HEK293T (cell line): ENCODE results near the gene CLEC3B.

Experiments used
- CTCF ChIA-PET: fragments of 350-600 bp; formaldehyde crosslinking; extraction: SDS; loops from one replicate; lab custom pipeline; 2021; ENCODE audit warnings: antibody characterized with exemption, inconsistent platforms; lab: Yijun Ruan, JAX
- POLR2A ChIA-PET: fragments of 350-600 bp; formaldehyde crosslinking; extraction: SDS; loops from one replicate; lab custom pipeline; 2020; ENCODE audit warnings: antibody characterized with exemption, inconsistent platforms; lab: Yijun Ruan, JAX
- DNase-seq: peaks from one replicate; pipeline ENCODE4 v3.0.0; 2012; ENCODE audit warnings: mixed read lengths; ENCODE audit errors: extremely low spot score
- ARNT ChIP-seq: fragments of 450-650 bp; IDR thresholded peaks from 2 replicates; pipeline ENCODE4 v1.6.1; 2017; ENCODE audit warnings: mild to moderate bottlenecking
- BHLHE40 ChIP-seq: fragments of 450-650 bp; IDR thresholded peaks from 2 replicates; pipeline ENCODE4 v1.6.1; 2016; ENCODE audit warnings: mild to moderate bottlenecking, moderate library complexity, borderline replicate concordance
- CTBP1 ChIP-seq: fragments of 450-650 bp; IDR thresholded peaks from 2 replicates; pipeline ENCODE4 v1.6.1; 2016; ENCODE audit warnings: borderline replicate concordance
- ELF4 ChIP-seq: fragments of 450-650 bp; IDR thresholded peaks from 2 replicates; pipeline ENCODE4 v1.6.1; 2017; ENCODE audit warnings: antibody characterized with exemption
- FOXA1 ChIP-seq: fragments of 450-650 bp; IDR thresholded peaks from 2 replicates; pipeline ENCODE4 v1.6.1; 2016; ENCODE audit warnings: mild to moderate bottlenecking
- FOXK2 ChIP-seq: fragments of 450-650 bp; IDR thresholded peaks from 2 replicates; pipeline ENCODE4 v1.6.1; 2016; ENCODE audit warnings: mild to moderate bottlenecking
- FOXM1 ChIP-seq: fragments of 450-650 bp; IDR thresholded peaks from 2 replicates; pipeline ENCODE4 v1.6.1; 2017; ENCODE audit warnings: mild to moderate bottlenecking, borderline replicate concordance
- HDGF ChIP-seq: fragments of 450-650 bp; IDR thresholded peaks from 2 replicates; pipeline ENCODE4 v1.6.1; 2017; ENCODE audit warnings: antibody characterized with exemption, borderline replicate concordance
- L3MBTL2 ChIP-seq: fragments of 450-650 bp; conservative IDR thresholded peaks from 2 replicates; pipeline ENCODE4 v1.6.1; 2016; ENCODE audit warnings: mild to moderate bottlenecking
- LEF1 ChIP-seq: fragments of 450-650 bp; IDR thresholded peaks from 2 replicates; pipeline ENCODE4 v1.6.1; 2017; ENCODE audit warnings: mild to moderate bottlenecking, borderline replicate concordance
- NFRKB ChIP-seq: fragments of 450-650 bp; IDR thresholded peaks from 2 replicates; pipeline ENCODE4 v1.6.1; 2016; ENCODE audit warnings: mild to moderate bottlenecking, moderate library complexity
- PKNOX1 ChIP-seq: fragments of 450-650 bp; IDR thresholded peaks from 2 replicates; pipeline ENCODE4 v1.6.1; 2016
- SP1 ChIP-seq: fragments of 450-650 bp; IDR thresholded peaks from 2 replicates; pipeline ENCODE4 v1.6.1; 2017
- SUZ12 ChIP-seq: fragments of 450-650 bp; IDR thresholded peaks from 2 replicates; pipeline ENCODE4 v1.6.1; 2016; ENCODE audit warnings: mild to moderate bottlenecking
- TARDBP ChIP-seq: fragments of 450-650 bp; IDR thresholded peaks from 2 replicates; pipeline ENCODE4 v1.6.1; 2016
- ZNF384 ChIP-seq: fragments of 450-650 bp; IDR thresholded peaks from 2 replicates; pipeline ENCODE4 v1.6.1; 2016

The CLEC3B gene

GRCh38 chr3:45027441-45027840, 1.3 kb downstream of the CLEC3B start:
- POLR2A ChIA-PET, result no interaction called here
- no peak for DNase-seq
- CTCF ChIA-PET, result no interaction called here
- TF ChIP-seq NFRKB (no peak), PKNOX1 (no peak), CTBP1 (no peak)

- POLR2A ChIA-PET, result no interaction called here
- CTCF ChIA-PET, result no interaction called here
- no peak for TF ChIP-seq FOXK2
- no peak for TF ChIP-seq ZNF384
- TF ChIP-seq BHLHE40, result no peak
- TF ChIP-seq HDGF, result no peak
- no peak for TF ChIP-seq L3MBTL2
- TF ChIP-seq TARDBP, result no peak
- TF ChIP-seq NFRKB, result no peak
- TF ChIP-seq ARNT, result no peak
- TF ChIP-seq PKNOX1, result no peak
- no peak for TF ChIP-seq ELF4
- no peak for DNase-seq
Observed at GRCh38 chr3:45029216-45029615, 3.1 kb downstream of the CLEC3B start.

- ChIA-PET CTCF (no interaction called here), POLR2A (no interaction called here)
- TF ChIP-seq BHLHE40 (no peak), ELF4 (no peak), FOXA1 (no peak)
- no peak for DNase-seq
Observed at GRCh38 chr3:45029661-45030060, 3.6 kb downstream of the CLEC3B start.

- ChIA-PET POLR2A (no interaction called here), CTCF (no interaction called here)
- no peak for DNase-seq
- no peak for TF ChIP-seq ZNF384
- TF ChIP-seq FOXA1, result no peak
- no peak for TF ChIP-seq TARDBP
- TF ChIP-seq SUZ12, result no peak
- no peak for TF ChIP-seq FOXM1
- TF ChIP-seq CTBP1, result no peak
- TF ChIP-seq L3MBTL2, result no peak
- TF ChIP-seq PKNOX1, result no peak
- no peak for TF ChIP-seq ARNT
- TF ChIP-seq NFRKB, result no peak
- TF ChIP-seq SP1, result no peak
- TF ChIP-seq ELF4, result no peak
- no peak for TF ChIP-seq HDGF
- TF ChIP-seq FOXK2, result no peak
Observed at GRCh38 chr3:45031531-45031930, 5.4 kb downstream of the CLEC3B start.

GRCh38 chr3:45032113-45032512, 6.0 kb downstream of the CLEC3B start:
- TF ChIP-seq ZNF384 (no peak), FOXK2 (no peak), SP1 (no peak), SUZ12 (no peak), BHLHE40 (no peak), PKNOX1 (no peak), ELF4 (no peak)
- ChIA-PET CTCF (no interaction called here), POLR2A (no interaction called here)
- no peak for DNase-seq

- no peak for DNase-seq
- CTCF ChIA-PET, result no interaction called here
- TF ChIP-seq NFRKB (no peak), FOXA1 (no peak), CTBP1 (no peak), BHLHE40 (no peak), FOXK2 (no peak), SP1 (no peak), PKNOX1 (no peak), HDGF (no peak), TARDBP (no peak), LEF1 (no peak), SUZ12 (no peak), ARNT (no peak), ZNF384 (no peak), FOXM1 (no peak), L3MBTL2 (no peak)
- POLR2A ChIA-PET, result no interaction called here
Observed at GRCh38 chr3:45033791-45034190, 7.7 kb downstream of the CLEC3B start.
